Measurements from ENCODE around the gene TAF1. TPM values are rescaled to one million over a fixed set of nuclear protein-coding genes. Genes with fewer than 3 reads are reported as not detected.

Gene TAF1, protein sequence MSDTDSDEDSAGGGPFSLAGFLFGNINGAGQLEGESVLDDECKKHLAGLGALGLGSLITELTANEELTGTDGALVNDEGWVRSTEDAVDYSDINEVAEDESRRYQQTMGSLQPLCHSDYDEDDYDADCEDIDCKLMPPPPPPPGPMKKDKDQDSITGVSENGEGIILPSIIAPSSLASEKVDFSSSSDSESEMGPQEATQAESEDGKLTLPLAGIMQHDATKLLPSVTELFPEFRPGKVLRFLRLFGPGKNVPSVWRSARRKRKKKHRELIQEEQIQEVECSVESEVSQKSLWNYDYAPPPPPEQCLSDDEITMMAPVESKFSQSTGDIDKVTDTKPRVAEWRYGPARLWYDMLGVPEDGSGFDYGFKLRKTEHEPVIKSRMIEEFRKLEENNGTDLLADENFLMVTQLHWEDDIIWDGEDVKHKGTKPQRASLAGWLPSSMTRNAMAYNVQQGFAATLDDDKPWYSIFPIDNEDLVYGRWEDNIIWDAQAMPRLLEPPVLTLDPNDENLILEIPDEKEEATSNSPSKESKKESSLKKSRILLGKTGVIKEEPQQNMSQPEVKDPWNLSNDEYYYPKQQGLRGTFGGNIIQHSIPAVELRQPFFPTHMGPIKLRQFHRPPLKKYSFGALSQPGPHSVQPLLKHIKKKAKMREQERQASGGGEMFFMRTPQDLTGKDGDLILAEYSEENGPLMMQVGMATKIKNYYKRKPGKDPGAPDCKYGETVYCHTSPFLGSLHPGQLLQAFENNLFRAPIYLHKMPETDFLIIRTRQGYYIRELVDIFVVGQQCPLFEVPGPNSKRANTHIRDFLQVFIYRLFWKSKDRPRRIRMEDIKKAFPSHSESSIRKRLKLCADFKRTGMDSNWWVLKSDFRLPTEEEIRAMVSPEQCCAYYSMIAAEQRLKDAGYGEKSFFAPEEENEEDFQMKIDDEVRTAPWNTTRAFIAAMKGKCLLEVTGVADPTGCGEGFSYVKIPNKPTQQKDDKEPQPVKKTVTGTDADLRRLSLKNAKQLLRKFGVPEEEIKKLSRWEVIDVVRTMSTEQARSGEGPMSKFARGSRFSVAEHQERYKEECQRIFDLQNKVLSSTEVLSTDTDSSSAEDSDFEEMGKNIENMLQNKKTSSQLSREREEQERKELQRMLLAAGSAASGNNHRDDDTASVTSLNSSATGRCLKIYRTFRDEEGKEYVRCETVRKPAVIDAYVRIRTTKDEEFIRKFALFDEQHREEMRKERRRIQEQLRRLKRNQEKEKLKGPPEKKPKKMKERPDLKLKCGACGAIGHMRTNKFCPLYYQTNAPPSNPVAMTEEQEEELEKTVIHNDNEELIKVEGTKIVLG (N-terminal part only)
- 25.0 and 27.6 TPM in 2 replicates for polyA plus RNA-seq (2012; rRNA removed)
- polyA plus RNA-seq (2012; cell fraction: cytosol; rRNA removed): 29.1 and 31.3 TPM in 2 replicates
- 22.7 and 56.0 TPM in 2 replicates for polyA plus RNA-seq (2012; cell fraction: nucleus; rRNA removed)

DNA sequence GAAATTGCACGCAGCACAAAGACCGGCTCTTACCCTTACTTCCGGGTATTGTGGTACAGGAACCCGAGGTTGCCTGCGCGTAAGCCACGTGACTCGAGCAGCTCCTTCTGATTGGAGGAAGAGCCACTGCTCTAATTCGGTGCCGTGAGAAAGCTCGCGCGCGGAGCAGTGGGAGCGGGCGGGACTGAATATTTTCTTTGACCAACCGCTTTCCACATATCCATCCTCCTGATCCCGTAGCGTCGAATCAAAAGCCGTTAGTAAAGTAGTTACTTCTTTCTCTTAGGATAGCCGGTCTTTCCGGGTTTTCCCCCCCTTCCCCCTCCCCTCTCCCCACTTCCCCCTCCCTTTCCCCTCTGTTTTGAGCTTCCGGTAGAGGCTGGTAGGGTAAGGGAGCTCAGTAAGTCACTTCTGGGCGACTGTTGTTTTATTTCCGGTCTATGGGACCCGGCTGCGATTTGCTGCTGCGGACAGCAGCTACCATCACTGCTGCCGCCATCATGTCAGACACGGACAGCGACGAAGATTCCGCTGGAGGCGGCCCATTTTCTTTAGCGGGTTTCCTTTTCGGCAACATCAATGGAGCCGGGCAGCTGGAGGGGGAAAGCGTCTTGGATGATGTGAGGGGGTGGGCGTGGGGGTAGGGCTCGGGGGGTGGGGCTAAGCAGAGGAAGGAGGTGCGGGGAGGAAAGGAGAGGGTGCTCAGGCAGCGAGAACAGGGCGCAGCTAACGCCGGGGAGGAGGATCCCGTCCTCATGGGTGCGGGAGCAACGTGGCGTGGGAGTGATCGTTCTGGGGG is at the start of gene TAF1:
TSS of gene TAF1 (plus strand) at position 483 of the 799 bp plus-strand sequence. CDS start at position 501, 18 bp downstream.
- H3K79me2 ChIP-seq (ENCODE audit: insufficient read depth): peaks cover 47% of the 10 kb centered on the region
- CTCF ChIA-PET: interaction anchor here (0.6 to 1.4 kb wide), 3 partner anchors 13 to 286 kb away, joined by 3 to 5 read pairs (median 3); partner anchors contain the start of gene NONO
- TF ChIP-seq, protein P1, sequence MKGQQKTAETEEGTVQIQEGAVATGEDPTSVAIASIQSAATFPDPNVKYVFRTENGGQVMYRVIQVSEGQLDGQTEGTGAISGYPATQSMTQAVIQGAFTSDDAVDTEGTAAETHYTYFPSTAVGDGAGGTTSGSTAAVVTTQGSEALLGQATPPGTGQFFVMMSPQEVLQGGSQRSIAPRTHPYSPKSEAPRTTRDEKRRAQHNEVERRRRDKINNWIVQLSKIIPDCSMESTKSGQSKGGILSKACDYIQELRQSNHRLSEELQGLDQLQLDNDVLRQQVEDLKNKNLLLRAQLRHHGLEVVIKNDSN (IDR thresholded peaks at IDR 0.05; ENCODE audit: borderline replicate concordance, low read depth): peak; percentile 96
- TF ChIP-seq NFIC (IDR thresholded peaks at IDR 0.05; ENCODE audit: borderline replicate concordance): no peak
- no peak; the same call in 1 of the 2 replicates for TF ChIP-seq RFX5 (IDR thresholded peaks at IDR 0.05; ENCODE audit: low read length)
- peak; percentile 85 for TF ChIP-seq CHD2 (IDR thresholded peaks at IDR 0.05; ENCODE audit: low read length, partially characterized antibody)
- peak; percentile 15; the same call in 1 of the 2 replicates for TF ChIP-seq POLR2AphosphoS5 (IDR thresholded peaks at IDR 0.05; ENCODE audit: low read depth, low read length)
- peak; percentile 22; the same call in 1 of the 2 replicates for TF ChIP-seq TCF12 (IDR thresholded peaks at IDR 0.05)
- no peak; a peak in 1 of 4 replicates for TF ChIP-seq EP300 (IDR thresholded peaks at IDR 0.05; ENCODE audit: borderline replicate concordance in 1 of 2, low read depth in 1 of 2, low read length in 1 of 2)
- no peak for TF ChIP-seq FOXM1 (IDR thresholded peaks at IDR 0.05; ENCODE audit: low read depth)
- TF ChIP-seq, protein P2, sequence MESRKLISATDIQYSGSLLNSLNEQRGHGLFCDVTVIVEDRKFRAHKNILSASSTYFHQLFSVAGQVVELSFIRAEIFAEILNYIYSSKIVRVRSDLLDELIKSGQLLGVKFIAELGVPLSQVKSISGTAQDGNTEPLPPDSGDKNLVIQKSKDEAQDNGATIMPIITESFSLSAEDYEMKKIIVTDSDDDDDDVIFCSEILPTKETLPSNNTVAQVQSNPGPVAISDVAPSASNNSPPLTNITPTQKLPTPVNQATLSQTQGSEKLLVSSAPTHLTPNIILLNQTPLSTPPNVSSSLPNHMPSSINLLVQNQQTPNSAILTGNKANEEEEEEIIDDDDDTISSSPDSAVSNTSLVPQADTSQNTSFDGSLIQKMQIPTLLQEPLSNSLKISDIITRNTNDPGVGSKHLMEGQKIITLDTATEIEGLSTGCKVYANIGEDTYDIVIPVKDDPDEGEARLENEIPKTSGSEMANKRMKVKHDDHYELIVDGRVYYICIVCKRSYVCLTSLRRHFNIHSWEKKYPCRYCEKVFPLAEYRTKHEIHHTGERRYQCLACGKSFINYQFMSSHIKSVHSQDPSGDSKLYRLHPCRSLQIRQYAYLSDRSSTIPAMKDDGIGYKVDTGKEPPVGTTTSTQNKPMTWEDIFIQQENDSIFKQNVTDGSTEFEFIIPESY (IDR thresholded peaks at IDR 0.05; ENCODE audit: borderline replicate concordance, low read depth): no peak; the same call in 1 of the 2 replicates
- TF ChIP-seq MEF2A (IDR thresholded peaks at IDR 0.05; ENCODE audit: borderline replicate concordance, low read depth): no peak
- peak; percentile 94 for TF ChIP-seq TAF1 (IDR thresholded peaks at IDR 0.05; ENCODE audit: borderline replicate concordance, low read depth, low read length)
- TF ChIP-seq, protein P3, sequence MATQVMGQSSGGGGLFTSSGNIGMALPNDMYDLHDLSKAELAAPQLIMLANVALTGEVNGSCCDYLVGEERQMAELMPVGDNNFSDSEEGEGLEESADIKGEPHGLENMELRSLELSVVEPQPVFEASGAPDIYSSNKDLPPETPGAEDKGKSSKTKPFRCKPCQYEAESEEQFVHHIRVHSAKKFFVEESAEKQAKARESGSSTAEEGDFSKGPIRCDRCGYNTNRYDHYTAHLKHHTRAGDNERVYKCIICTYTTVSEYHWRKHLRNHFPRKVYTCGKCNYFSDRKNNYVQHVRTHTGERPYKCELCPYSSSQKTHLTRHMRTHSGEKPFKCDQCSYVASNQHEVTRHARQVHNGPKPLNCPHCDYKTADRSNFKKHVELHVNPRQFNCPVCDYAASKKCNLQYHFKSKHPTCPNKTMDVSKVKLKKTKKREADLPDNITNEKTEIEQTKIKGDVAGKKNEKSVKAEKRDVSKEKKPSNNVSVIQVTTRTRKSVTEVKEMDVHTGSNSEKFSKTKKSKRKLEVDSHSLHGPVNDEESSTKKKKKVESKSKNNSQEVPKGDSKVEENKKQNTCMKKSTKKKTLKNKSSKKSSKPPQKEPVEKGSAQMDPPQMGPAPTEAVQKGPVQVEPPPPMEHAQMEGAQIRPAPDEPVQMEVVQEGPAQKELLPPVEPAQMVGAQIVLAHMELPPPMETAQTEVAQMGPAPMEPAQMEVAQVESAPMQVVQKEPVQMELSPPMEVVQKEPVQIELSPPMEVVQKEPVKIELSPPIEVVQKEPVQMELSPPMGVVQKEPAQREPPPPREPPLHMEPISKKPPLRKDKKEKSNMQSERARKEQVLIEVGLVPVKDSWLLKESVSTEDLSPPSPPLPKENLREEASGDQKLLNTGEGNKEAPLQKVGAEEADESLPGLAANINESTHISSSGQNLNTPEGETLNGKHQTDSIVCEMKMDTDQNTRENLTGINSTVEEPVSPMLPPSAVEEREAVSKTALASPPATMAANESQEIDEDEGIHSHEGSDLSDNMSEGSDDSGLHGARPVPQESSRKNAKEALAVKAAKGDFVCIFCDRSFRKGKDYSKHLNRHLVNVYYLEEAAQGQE (IDR thresholded peaks at IDR 0.05; ENCODE audit: low read depth, low read length): peak; percentile 59; the same call in 1 of the 2 replicates
- TF ChIP-seq, protein P4, sequence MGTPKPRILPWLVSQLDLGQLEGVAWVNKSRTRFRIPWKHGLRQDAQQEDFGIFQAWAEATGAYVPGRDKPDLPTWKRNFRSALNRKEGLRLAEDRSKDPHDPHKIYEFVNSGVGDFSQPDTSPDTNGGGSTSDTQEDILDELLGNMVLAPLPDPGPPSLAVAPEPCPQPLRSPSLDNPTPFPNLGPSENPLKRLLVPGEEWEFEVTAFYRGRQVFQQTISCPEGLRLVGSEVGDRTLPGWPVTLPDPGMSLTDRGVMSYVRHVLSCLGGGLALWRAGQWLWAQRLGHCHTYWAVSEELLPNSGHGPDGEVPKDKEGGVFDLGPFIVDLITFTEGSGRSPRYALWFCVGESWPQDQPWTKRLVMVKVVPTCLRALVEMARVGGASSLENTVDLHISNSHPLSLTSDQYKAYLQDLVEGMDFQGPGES (IDR thresholded peaks at IDR 0.05; ENCODE audit: low read depth, low read length): no peak
- TF ChIP-seq MAX (IDR thresholded peaks at IDR 0.05; ENCODE audit: low read depth): peak; percentile 65
- peak; percentile 83 for TF ChIP-seq GABPA (IDR thresholded peaks at IDR 0.05; ENCODE audit: low read depth)
- TF ChIP-seq NRF1 (IDR thresholded peaks at IDR 0.05; ENCODE audit: low read depth, low read length): peak; percentile 33; the same call in 1 of the 2 replicates
- TF ChIP-seq RAD21 (IDR thresholded peaks at IDR 0.05; ENCODE audit: low read length): 0 out of 2 replicates have a peak, but pooled peaks have one; percentile 4

More for the DNA sequence above, at the start of gene TAF1:
- Histone ChIP-seq H3K9me3 (no peaks in the 10 kb centered on the region), H3K27ac (ENCODE audit: low read depth in 2 of 2, low read length in 1 of 2) (peak within 1 kb of the TSS; percentile 77 to 90), H3K4me3 (ENCODE audit: low read depth in 2 of 2, low read length in 1 of 2) (peak within 1 kb of the TSS; percentile 63 to 89), H3K9me2 (no peaks in the 10 kb centered on the region), H4K20me1 (ENCODE audit: insufficient read depth) (peaks cover 18% of the 10 kb centered on the region; the same call in 1 of the 2 replicates), H3K4me1 (ENCODE audit: control insufficient read depth in 1 of 2, insufficient read depth in 2 of 2, low read depth in 1 of 2, low read length in 1 of 2) (peaks cover 7 to 10% of the 10 kb centered on the region in 2 experiments; a peak in 2 of 4 replicates), H3K27me3 (ENCODE audit: insufficient read depth) (no peaks in the 10 kb centered on the region; the same call in 1 of the 2 replicates), H3F3A (replicated peaks; ENCODE audit: insufficient read depth) (peaks cover 5% of the 10 kb centered on the region), H3K36me3 (replicated peaks in 1 of 2; ENCODE audit: control insufficient read depth in 1 of 2, insufficient read depth in 2 of 2, low read length in 1 of 2) (peaks cover 11 to 20% of the 10 kb centered on the region in 2 experiments), H2AFZ (ENCODE audit: low read depth) (peak within 1 kb of the TSS; percentile 77), H3K4me2 (peak within 1 kb of the TSS; percentile 98), H3K9ac (peak within 1 kb of the TSS; percentile 91)
- WGBS (ENCODE audit: low lambda C conversion rate): under 1% methylated on average over 39 of the region's 51 CpGs
- POLR2A ChIA-PET: interaction anchor here (0.5 to 1.7 kb wide), 10 partner anchors 9 to 167 kb away, joined by 3 to 19 read pairs (median 3); partner anchors contain the start of genes NONO, OGT and ZMYM3
- peak; percentile 89 for DNase-seq
